Panc1 (cell line): ENCODE results near the gene SIRPB1.

Source experiments
- POLR2AphosphoS5 ChIP-seq: IDR thresholded peaks from 2 replicates; pipeline ENCODE4 v1.6.1; 2012; ENCODE audit warnings: mild to moderate bottlenecking, low read depth, low read length, moderate library complexity
- SIN3A ChIP-seq: IDR thresholded peaks from 2 replicates; pipeline ENCODE4 v1.6.1; 2012; ENCODE audit warnings: low read depth, mild to moderate bottlenecking, low read length, moderate library complexity, borderline replicate concordance; ENCODE audit not compliant: insufficient read depth
- TF ChIP-seq, protein P1 (sequence below): fragments of 450-650 bp; IDR thresholded peaks from 2 replicates; pipeline ENCODE4 v1.5.1; 2017; ENCODE audit warnings: mild to moderate bottlenecking

DNA sequence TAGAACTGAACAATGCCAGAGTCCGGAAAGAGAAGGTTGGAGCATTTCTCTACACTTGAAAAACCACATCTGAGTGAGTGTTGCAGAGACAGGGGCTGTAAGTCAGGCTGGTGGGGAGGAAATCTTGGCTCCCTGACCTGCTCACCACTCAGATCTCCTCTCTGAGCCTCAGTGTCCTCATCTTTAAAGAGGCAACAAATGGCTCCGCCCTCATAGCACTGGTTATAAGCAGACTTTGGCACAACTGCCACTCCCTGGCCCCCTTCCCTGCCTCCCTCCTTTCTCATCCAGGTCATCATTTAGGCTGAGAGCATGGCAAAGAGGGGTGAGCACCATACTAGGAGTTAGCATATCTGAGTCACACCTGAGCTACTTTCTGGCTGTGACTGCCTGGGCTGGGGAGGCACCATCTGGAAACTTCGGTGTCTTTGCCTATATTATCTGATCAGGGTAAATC is 27.2 kb upstream of the SIRPB1 start:
- TF ChIP-seq, protein P1, sequence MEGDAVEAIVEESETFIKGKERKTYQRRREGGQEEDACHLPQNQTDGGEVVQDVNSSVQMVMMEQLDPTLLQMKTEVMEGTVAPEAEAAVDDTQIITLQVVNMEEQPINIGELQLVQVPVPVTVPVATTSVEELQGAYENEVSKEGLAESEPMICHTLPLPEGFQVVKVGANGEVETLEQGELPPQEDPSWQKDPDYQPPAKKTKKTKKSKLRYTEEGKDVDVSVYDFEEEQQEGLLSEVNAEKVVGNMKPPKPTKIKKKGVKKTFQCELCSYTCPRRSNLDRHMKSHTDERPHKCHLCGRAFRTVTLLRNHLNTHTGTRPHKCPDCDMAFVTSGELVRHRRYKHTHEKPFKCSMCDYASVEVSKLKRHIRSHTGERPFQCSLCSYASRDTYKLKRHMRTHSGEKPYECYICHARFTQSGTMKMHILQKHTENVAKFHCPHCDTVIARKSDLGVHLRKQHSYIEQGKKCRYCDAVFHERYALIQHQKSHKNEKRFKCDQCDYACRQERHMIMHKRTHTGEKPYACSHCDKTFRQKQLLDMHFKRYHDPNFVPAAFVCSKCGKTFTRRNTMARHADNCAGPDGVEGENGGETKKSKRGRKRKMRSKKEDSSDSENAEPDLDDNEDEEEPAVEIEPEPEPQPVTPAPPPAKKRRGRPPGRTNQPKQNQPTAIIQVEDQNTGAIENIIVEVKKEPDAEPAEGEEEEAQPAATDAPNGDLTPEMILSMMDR: no peak
- TF ChIP-seq POLR2AphosphoS5 (no peak), SIN3A (no peak)
